WTC11 (cell line): Measurements from ENCODE around the gene ELMO3. TPM values are rescaled to one million over a fixed set of nuclear protein-coding genes. Genes with fewer than 3 reads are reported as not detected.

ENCODE experiments used
- ATF3 ChIP-seq: sonication (generic); formaldehyde crosslinking; conservative IDR thresholded peaks from 2 replicates; pipeline ENCODE4 v1.8.1; 2022; ENCODE audit warnings: mild to moderate bottlenecking, missing genetic modification reagents
- E2F4 ChIP-seq: sonication (generic); formaldehyde crosslinking; IDR thresholded peaks from 2 replicates; pipeline ENCODE4 v1.8.1; 2022; ENCODE audit warnings: low read depth, mild to moderate bottlenecking, moderate library complexity, missing genetic modification reagents, borderline replicate concordance
- GRHL2 ChIP-seq: fragments of 250-450 bp; sonication (Bioruptor Pico); IDR thresholded peaks from 2 replicates; pipeline ENCODE4 v1.8.0; 2022; ENCODE audit warnings: mild to moderate bottlenecking, moderate library complexity; ENCODE audit not compliant: insufficient replicate concordance, severe bottlenecking
- HMGXB4 ChIP-seq: sonication (generic); formaldehyde crosslinking; IDR thresholded peaks from 2 replicates; pipeline ENCODE4 v1.8.1; 2023; ENCODE audit warnings: mild to moderate bottlenecking, moderate library complexity, missing genetic modification reagents
- IRF1 ChIP-seq: sonication (generic); formaldehyde crosslinking; IDR thresholded peaks from 2 replicates; pipeline ENCODE4 v1.8.0; 2023; ENCODE audit warnings: missing genetic modification reagents
- IRF2 ChIP-seq: sonication (generic); formaldehyde crosslinking; IDR thresholded peaks from 2 replicates; pipeline ENCODE4 v1.8.0; 2022; ENCODE audit warnings: low read depth, missing genetic modification reagents, borderline replicate concordance
- JAZF1 ChIP-seq: fragments of 250-450 bp; sonication (Bioruptor Pico); IDR thresholded peaks from 2 replicates; pipeline ENCODE4 v1.9.0; 2021; ENCODE audit warnings: moderate library complexity, mild to moderate bottlenecking, inconsistent platforms
- NFATC4 ChIP-seq: fragments of 250-450 bp; sonication (Bioruptor Pico); IDR thresholded peaks from 2 replicates; pipeline ENCODE4 v1.9.0; 2021; ENCODE audit warnings: mild to moderate bottlenecking
- NR1H2 ChIP-seq: sonication (generic); formaldehyde crosslinking; IDR thresholded peaks from 2 replicates; pipeline ENCODE4 v1.9.0; 2021; ENCODE audit warnings: mild to moderate bottlenecking, moderate library complexity, missing genetic modification reagents
- PRDM15 ChIP-seq: sonication (generic); formaldehyde crosslinking; IDR thresholded peaks from 2 replicates; pipeline ENCODE4 v1.8.0; 2022; ENCODE audit warnings: missing genetic modification reagents
- PREB ChIP-seq: sonication (generic); formaldehyde crosslinking; IDR thresholded peaks from 2 replicates; pipeline ENCODE4 v1.8.1; 2022; ENCODE audit warnings: mild to moderate bottlenecking, missing genetic modification reagents, moderate library complexity, borderline replicate concordance
- PRRX2 ChIP-seq: fragments of 250-450 bp; sonication (Bioruptor Pico); IDR thresholded peaks from 2 replicates; pipeline ENCODE4 v1.8.0; 2021; ENCODE audit warnings: mild to moderate bottlenecking
- RELA ChIP-seq: sonication (generic); formaldehyde crosslinking; IDR thresholded peaks from 2 replicates; pipeline ENCODE4 v1.8.1; 2022; ENCODE audit warnings: missing genetic modification reagents, mild to moderate bottlenecking, borderline replicate concordance
- SMAD4 ChIP-seq: sonication (generic); formaldehyde crosslinking; IDR thresholded peaks from 2 replicates; pipeline ENCODE4 v1.8.0; 2022; ENCODE audit warnings: mild to moderate bottlenecking, missing genetic modification reagents
- SP1 ChIP-seq: sonication (generic); formaldehyde crosslinking; conservative IDR thresholded peaks from 2 replicates; pipeline ENCODE4 v1.8.1; 2022; ENCODE audit warnings: missing genetic modification reagents
- USF1 ChIP-seq: sonication (generic); formaldehyde crosslinking; IDR thresholded peaks from 2 replicates; pipeline ENCODE4 v1.8.0; 2022; ENCODE audit warnings: mild to moderate bottlenecking, missing genetic modification reagents
- ZBTB21 ChIP-seq: sonication (generic); formaldehyde crosslinking; IDR thresholded peaks from 2 replicates; pipeline ENCODE4 v1.8.1; 2023; ENCODE audit warnings: mild to moderate bottlenecking, missing genetic modification reagents, borderline replicate concordance
- ZBTB43 ChIP-seq: sonication (generic); formaldehyde crosslinking; IDR thresholded peaks from 2 replicates; pipeline ENCODE4 v1.8.1; 2023; ENCODE audit warnings: mild to moderate bottlenecking, missing genetic modification reagents
- ZNF121 ChIP-seq: sonication (generic); formaldehyde crosslinking; IDR thresholded peaks from 2 replicates; pipeline ENCODE4 v1.8.0; 2023; ENCODE audit warnings: missing genetic modification reagents
- ZNF219 ChIP-seq: sonication (generic); formaldehyde crosslinking; IDR thresholded peaks from 2 replicates; pipeline ENCODE4 v1.8.0; 2023; ENCODE audit warnings: missing genetic modification reagents, mild to moderate bottlenecking, borderline replicate concordance
- ZNF416 ChIP-seq: fragments of 250-450 bp; sonication (Bioruptor Pico); IDR thresholded peaks from 2 replicates; pipeline ENCODE4 v1.9.0; 2021; ENCODE audit warnings: mild to moderate bottlenecking, inconsistent platforms
- ZNF512 ChIP-seq: sonication (generic); formaldehyde crosslinking; IDR thresholded peaks from 2 replicates; pipeline ENCODE4 v1.8.1; 2022; ENCODE audit warnings: missing genetic modification reagents, borderline replicate concordance
- ZNF671 ChIP-seq: fragments of 250-450 bp; sonication (Bioruptor Pico); IDR thresholded peaks from 2 replicates; pipeline ENCODE4 v1.8.0; 2021; ENCODE audit warnings: mild to moderate bottlenecking
- ZSCAN18 ChIP-seq: fragments of 250-450 bp; sonication (Bioruptor Pico); IDR thresholded peaks from 2 replicates; pipeline ENCODE4 v2.1.2; 2022; ENCODE audit warnings: mild to moderate bottlenecking, moderate library complexity
- total RNA-seq: library from RNA; stranded (reverse); gene quantifications from 3 replicates; pipeline ENCODE4 v1.2.3, GENCODE V29; 2021

Gene ELMO3
- total RNA-seq, 1 experiment from 2014 or later, result 13.6 TPM

- TF ChIP-seq JAZF1 (CRISPR knock-in tag), result no peak
- TF ChIP-seq PREB (CRISPR knock-in tag), result 0 out of 2 replicates have a peak, but pooled peaks have one; percentile 27
- 0 out of 2 replicates have a peak, but pooled peaks have one; percentile 37 for TF ChIP-seq IRF2 (CRISPR knock-in tag)
- no peak for TF ChIP-seq ZNF671 (CRISPR knock-in tag)
- TF ChIP-seq RELA (CRISPR knock-in tag), result peak; percentile 90; the same call in 1 of the 2 replicates
- no peak for TF ChIP-seq ZNF512 (CRISPR knock-in tag)
- peak; percentile 86 for TF ChIP-seq HMGXB4 (CRISPR knock-in tag)
- no peak for TF ChIP-seq GRHL2 (CRISPR knock-in tag)
- no peak for TF ChIP-seq ZNF416 (CRISPR knock-in tag)
- TF ChIP-seq NR1H2 (CRISPR knock-in tag), result no peak
- no peak for TF ChIP-seq PRDM15
- peak; percentile 99 for TF ChIP-seq ZNF121 (CRISPR knock-in tag)
- peak; percentile 80 for TF ChIP-seq USF1
- no peak for TF ChIP-seq ATF3 (CRISPR knock-in tag)
- no peak for TF ChIP-seq SMAD4 (CRISPR knock-in tag)
- peak; percentile 82 for TF ChIP-seq ZBTB43 (CRISPR knock-in tag)
- no peak for TF ChIP-seq NFATC4 (CRISPR knock-in tag)
- TF ChIP-seq PRRX2 (CRISPR knock-in tag), result no peak
- TF ChIP-seq SP1 (CRISPR knock-in tag), result peak; percentile 74
- no peak for TF ChIP-seq E2F4 (CRISPR knock-in tag)
- TF ChIP-seq ZBTB21, result peak; percentile 41; the same call in 1 of the 2 replicates
- no peak for TF ChIP-seq ZSCAN18 (CRISPR knock-in tag)
- no peak for TF ChIP-seq IRF1
- no peak for TF ChIP-seq ZNF219 (CRISPR knock-in tag)
Observed at GRCh38 chr16:67173808-67174705, 24.9 kb upstream of the ELMO3 start (continued).
